ENCODE data around the gene NPEPL1.

- no peak for TF ChIP-seq CTCF (IDR thresholded peaks at IDR 0.05)
- no peak for TF ChIP-seq POLR2AphosphoS5 (IDR thresholded peaks at IDR 0.05)
Measured at GRCh38 chr20:58759947-58760346, 67.3 kb downstream of the NPEPL1 start.

Measured in breast epithelium (tissue), 3 donors.